HG03442 (cell line): ENCODE measurements around the gene BRSK1.
A peak's percentile ranks its signal among the peaks of the same experiment; 100 is the strongest.

Experiments used
- ATAC-seq: cut with Tn5 transposase; IDR thresholded peaks from one replicate; pipeline ENCODE4 v1.9.1; 2021; ENCODE audit warnings: mild to moderate bottlenecking, moderate library complexity; ENCODE audit not compliant: unreplicated experiment

Gene BRSK1

GRCh38 chr19:55253842-55254624 lies 29.8 kb upstream of the BRSK1 start:
- no peak for ATAC-seq

GRCh38 chr19:55254625-55254977 lies 29.2 kb upstream of the BRSK1 start:
- no peak for ATAC-seq

DNA sequence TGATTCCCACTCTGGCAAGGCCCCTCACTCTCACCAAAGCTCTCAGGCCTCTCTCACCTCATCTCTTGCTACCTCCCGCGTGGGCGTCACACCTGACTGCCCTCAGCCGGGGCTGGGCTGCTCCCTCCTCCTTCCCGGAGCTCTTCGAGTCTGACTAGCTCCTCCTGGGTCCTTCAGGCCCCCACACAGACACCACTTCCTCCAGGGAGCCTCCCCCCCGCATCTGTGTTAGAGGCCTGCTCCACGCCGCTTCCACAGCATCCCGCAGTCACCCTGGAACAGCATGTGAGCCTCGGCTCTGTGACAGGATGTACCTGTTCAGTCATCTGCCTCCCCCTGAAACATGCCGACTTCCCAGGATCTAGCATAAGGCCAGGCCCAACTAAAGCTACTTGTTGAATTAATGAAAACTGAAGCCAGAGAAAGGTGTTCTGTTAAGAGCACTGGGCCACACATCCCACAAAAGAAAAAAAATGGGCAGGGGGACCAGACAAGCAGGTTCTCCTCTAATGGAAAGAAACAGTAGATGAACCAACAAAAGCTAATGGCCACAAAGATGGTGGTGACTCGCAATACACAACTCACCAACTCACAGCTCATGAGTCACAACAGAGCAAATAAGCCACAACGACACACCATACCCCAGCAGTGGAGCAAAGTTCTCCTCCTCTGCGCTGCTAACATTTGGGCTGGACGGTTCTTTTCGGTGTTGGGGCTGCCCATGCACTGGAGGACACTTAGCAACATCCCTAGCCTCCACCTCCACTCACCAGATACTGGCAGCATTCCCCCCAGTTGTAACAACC lies 28.0 kb upstream of the BRSK1 start:
- no peak for ATAC-seq

GRCh38 chr19:55256562-55257460 lies 27.0 kb upstream of the BRSK1 start:
- ATAC-seq = no peak

DNA sequence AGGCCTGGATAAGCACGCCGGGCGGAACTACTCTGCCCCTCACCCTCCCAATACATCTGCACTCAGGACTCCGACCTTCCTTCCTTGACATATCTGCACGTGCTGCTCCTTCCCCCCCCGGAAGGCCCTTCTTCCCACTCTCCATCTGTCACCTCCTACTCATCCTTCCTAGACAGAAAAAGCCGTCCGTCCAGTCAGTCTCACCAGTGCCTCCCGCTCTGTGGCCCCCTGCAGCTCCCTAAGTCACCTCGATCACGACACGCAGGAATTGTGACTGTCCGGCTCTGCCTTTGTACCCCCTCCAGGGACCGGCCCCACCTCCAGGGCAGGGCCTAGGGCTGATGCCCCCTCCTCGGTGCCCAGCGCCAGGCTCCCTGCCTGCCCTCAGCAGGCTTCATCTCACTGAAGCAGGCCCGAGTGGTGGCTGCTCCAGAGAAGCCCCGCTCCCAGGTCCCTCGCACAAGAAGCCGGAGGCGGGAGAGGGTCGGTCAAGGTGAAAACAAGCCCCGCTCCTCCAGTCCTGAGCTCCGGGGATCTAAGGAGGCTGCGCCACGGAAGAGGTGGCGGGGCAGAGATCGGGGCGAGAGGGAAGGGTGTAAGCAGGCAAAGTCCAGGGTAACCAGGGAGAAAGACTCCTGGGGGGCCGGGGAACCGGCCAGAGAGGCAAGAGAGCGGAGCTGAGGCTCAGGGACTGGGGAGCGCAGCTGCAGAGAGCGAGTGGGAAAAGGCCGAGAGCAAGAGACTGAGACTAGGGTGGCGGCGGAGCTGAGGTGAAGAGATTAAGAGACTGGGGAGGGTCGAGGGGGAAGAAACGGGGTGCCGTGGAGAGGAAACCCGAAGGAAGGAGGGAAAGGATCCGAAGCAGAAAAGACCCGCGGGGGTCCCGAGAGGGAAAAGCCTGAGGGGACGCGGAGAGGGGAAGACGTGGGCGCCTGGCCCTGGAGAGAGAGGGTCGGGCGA lies 26.1 kb upstream of the BRSK1 start:
- no peak for ATAC-seq

GRCh38 chr19:55258476-55258827 lies 25.3 kb upstream of the BRSK1 start:
- ATAC-seq = peak; percentile 7

DNA sequence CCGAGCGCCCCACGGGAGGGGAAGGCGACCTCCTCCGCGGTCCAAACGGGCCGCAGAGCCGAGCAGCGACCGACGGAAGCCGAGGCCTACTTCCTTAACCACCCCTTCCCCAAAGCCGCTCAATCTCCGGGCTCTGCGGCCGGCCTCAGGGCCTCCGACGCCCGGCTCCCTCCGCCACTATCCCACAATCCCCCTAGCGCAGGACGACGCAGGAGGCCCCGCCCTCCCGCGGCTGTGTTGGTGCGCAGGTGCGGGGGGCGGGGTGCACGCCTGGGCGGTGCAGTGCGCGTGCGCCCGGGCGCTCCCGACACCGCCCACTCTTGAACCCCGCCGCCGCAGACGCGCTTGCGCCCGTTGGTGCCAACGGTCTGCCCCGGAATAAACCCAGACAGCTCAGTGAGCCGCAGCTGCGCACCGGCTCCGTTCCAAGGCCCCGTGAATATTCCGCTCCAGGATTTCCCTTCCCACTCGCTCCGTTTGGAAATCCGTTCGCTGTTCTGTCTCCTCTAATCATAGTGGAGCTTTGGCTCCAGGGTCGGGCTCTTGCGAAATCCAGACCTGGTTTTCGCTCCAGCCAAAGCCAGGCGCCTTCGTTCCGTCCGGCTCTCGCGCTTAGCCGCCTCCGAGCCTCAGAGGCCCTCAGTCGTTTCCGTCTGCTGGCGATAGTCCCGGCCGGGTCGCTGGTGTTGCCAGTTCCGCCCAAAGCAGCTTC lies 24.8 kb upstream of the BRSK1 start, which contains the start of gene PPP6R1:
Gene PPP6R1, minus strand, starts transcription at position 190 of the 712 bp plus-strand sequence. CDS start 11,914 bp downstream, outside the sequence.
- peak; percentile 71 for ATAC-seq

DNA sequence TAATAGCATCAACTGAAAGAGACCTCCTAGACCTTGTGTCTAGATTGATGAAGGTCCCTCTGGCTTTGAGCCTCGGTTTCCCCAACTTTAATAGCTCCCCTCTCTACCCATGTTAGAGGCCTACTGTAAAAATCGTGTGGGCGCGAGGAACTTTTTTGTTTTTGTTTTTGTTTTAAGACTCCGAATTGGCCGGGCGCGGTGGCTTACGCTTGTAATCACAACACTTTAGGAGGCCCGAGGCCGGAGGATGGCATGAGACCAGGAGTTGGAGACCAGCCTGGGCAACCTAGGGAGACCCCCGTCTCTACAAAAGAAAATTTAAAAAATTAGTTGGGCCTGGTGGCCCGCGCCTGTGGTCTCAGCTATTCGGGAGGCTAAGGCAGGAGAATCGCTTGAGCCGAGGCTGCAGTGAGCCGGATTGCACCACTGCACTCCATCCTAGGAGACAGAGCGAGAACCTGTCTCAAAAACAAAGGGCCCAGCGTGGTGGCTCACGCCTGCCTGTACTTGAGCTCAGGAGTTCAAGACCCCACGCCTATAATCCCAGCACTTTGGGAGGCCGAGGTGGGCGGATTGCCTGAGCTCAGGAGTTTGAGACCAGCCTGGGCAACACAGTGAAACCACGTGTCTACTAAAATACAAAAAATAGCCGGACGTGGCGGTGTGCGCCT lies 24.1 kb upstream of the BRSK1 start:
- no peak for ATAC-seq

DNA sequence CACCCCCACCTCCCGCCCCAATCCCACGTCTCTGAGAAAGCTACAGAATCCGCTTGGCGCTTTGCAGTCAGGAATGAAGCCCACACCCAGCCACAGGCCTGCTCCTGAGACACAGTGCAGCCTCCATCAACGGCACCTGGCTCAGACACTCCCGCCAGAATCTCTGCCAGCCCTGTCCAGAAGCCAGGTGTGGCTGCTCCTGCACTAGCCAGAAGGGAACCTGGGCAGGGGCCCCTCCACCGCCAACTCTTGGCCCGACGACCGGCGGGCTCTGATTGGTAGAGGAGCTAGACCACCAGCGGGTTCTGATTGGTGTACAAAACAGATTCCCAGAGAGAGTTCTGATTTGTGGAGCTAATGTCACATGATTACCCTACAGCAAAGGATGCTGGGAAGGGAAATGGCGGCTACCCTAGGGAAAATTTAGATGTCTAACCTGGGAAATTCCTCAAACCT lies 22.1 kb upstream of the BRSK1 start:
- no peak for ATAC-seq

GRCh38 chr19:55262359-55262758 lies 21.4 kb upstream of the BRSK1 start:
- ATAC-seq = no peak

GRCh38 chr19:55264531-55264930 lies 19.3 kb upstream of the BRSK1 start:
- no peak for ATAC-seq

GRCh38 chr19:55265173-55265572 lies 18.6 kb upstream of the BRSK1 start:
- no peak for ATAC-seq

DNA sequence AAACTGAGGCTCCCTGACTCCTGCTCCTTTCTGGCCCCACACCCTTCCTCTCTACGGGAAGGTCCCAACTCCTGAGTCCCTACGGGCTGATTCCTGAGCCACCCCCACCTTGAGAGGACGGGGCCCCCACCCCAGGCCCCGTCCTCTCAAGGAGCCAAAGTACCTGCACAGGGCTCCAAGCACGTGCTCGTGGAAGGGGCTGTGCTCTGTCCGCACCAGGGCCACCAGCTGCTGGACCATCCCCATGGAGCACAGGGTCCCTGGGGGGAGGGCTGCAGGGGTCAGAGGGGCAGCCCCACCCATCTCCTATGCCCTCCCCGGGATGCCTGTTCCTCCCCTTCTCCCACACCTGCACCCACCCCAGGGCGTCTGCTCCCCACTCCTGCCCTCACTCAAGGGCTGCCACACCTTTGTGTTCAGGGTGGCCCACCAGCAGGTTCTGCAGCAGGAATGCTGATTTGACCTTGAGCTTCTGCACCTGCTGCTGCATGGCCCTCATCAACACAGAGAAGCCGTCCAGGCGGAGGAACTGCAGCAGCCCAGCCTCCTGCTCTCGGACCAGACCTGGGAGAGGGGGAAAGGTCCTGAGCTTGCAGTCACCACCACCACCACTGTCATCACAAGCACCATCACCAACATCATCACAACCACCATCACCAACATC lies 17.9 kb upstream of the BRSK1 start:
- ATAC-seq = no peak

- ATAC-seq = no peak
Observed at GRCh38 chr19:55266404-55266803, 17.4 kb upstream of the BRSK1 start.

- ATAC-seq = no peak
Observed at GRCh38 chr19:55266840-55267239, 17.0 kb upstream of the BRSK1 start.

DNA sequence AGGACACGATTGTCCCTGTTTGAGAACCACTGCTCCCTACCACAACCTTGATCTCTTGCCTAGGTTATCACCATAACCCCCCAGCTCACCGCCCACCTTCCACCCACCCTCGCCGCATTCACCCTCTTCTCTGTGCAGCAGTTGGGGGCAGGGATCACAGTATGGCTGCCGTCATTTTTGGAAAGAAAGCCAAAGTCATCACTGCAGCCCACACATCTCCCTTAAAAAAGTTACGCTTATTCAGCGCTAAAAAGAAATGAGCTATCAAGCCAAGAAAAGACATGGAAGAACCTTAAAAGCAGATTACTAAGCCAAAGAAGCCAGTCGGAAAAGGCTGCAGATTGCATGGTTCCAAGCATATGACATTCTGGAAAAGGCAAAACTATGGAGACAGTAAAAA lies 14.5 kb upstream of the BRSK1 start:
- no peak for ATAC-seq

DNA sequence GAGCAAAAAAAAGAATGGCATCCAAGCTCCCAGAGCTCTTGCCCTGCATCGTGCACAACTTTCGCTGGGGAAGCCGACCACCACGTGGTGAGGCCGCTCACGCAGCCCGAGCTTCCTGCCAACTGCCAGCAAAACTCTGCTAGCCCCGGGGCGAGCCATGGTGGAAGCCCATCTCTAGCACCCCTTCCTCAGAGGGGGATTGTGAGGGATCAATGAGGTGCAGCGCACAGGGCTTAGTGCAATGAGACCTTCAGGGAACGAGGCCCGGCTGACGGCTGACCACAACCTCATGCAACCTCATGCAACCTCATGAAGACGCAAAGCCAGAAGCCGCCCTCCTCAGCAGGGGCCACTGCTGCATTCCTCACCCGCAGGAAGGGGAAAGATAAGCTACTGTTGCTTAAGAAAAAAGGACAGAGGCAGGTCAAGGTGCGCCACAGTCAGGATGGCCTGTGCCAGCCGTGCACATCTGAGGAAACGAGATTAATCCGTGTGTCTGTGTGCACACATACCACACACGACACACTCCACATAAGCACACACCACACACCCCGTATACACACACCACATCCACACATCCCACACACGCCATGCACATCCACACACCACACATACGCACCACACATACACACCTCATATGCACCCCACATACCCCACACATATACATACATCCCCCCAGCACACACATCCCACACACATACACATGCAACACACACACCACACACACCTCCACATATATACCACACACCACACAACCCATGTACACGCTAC lies 13.4 kb upstream of the BRSK1 start:
- ATAC-seq = no peak

DNA sequence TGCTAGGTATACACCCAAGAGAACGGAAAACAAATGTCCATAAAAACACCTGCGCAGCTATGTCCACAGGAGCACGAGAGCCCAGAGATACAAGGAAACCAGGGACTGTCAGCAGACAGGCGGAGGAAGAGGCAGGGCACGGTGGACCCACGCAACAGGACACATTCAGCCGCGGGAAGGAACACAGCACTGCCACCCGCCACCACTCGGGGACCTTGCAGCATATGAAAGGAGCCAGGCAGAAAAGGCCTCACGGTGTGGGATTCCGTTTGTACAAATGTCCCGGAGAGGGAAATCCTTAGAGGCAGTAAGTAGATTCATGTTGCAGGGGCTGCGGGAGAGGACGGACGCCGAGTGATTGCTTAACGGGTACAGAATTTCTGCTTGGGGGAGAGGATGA lies 11.7 kb upstream of the BRSK1 start:
- ATAC-seq = no peak
